HFFc6 (cell line): ENCODE measurements around the gene SP140L. TPM values are rescaled to one million over a fixed set of nuclear protein-coding genes. Genes with fewer than 3 reads are reported as not detected.
"Not testable (repeated sequence)": the region's sequence is repeated elsewhere in the genome, so short reads cannot be mapped to it uniquely, and the experiment has no call there.

ENCODE experiments used
- DNase-seq: peaks from one replicate; pipeline ENCODE4 v3.0.0-alpha.2; 2018
- H3K27ac Mint-ChIP-seq: 2 replicates; pipeline ENCODE4 v1.8.0; 2020; ENCODE audit warnings: mild to moderate bottlenecking, mixed read lengths
- H3K27me3 Mint-ChIP-seq: 2 replicates; pipeline ENCODE4 v1.8.0; 2021; ENCODE audit warnings: mild to moderate bottlenecking, moderate library complexity, mixed read lengths; ENCODE audit not compliant: insufficient read depth
- H3K36me3 Mint-ChIP-seq: 2 replicates; pipeline ENCODE4 v1.8.0; 2021; ENCODE audit warnings: low read depth, mixed read lengths
- H3K4me1 Mint-ChIP-seq: 2 replicates; pipeline ENCODE4 v1.8.0; 2020; ENCODE audit warnings: low read depth, mixed read lengths
- H3K4me3 Mint-ChIP-seq: 2 replicates; pipeline ENCODE4 v1.8.0; 2020; ENCODE audit warnings: mild to moderate bottlenecking, moderate library complexity, mixed read lengths
- H3K9me3 Mint-ChIP-seq: 2 replicates; pipeline ENCODE4 v1.8.0; 2020; ENCODE audit warnings: mild to moderate bottlenecking, mixed read lengths
- total RNA-seq, 6 experiments: library from RNA; stranded (reverse); fragmentation: NEBNext Ultra II Directional; extraction: Animal tissue kit (Norgen Biotek cat#: 25700); gene quantifications; 2 replicates in 1 of 6; 3 replicates in 5 of 6; pipeline ENCODE4 v1.2.3, GENCODE V29; 2021
- TF ChIP-seq, protein P1 (sequence below): fragments of 200-600 bp; sonication (generic); IDR thresholded peaks from 2 replicates; pipeline ENCODE4 v1.5.0; 2021; ENCODE audit warnings: antibody characterized with exemption, mild to moderate bottlenecking

Gene SP140L
- total RNA-seq, 6 experiments from 2014 or later: 18.4 to 23.9 (median 19.6) TPM

GRCh38 chr2:230400041-230400440 lies 73.0 kb downstream of the SP140L start:
- TF ChIP-seq, protein P1, sequence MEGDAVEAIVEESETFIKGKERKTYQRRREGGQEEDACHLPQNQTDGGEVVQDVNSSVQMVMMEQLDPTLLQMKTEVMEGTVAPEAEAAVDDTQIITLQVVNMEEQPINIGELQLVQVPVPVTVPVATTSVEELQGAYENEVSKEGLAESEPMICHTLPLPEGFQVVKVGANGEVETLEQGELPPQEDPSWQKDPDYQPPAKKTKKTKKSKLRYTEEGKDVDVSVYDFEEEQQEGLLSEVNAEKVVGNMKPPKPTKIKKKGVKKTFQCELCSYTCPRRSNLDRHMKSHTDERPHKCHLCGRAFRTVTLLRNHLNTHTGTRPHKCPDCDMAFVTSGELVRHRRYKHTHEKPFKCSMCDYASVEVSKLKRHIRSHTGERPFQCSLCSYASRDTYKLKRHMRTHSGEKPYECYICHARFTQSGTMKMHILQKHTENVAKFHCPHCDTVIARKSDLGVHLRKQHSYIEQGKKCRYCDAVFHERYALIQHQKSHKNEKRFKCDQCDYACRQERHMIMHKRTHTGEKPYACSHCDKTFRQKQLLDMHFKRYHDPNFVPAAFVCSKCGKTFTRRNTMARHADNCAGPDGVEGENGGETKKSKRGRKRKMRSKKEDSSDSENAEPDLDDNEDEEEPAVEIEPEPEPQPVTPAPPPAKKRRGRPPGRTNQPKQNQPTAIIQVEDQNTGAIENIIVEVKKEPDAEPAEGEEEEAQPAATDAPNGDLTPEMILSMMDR: no peak
- no peaks in the 10 kb centered on the region for H3K9me3 Mint-ChIP-seq
- no peaks in the 10 kb centered on the region for H3K4me1 Mint-ChIP-seq
- no peak overlapping the region for H3K27ac Mint-ChIP-seq
- no peak for DNase-seq
- no peaks in the 10 kb centered on the region for H3K27me3 Mint-ChIP-seq
- no peak overlapping the region for H3K4me3 Mint-ChIP-seq
- H3K36me3 Mint-ChIP-seq: peaks cover 55% of the 10 kb centered on the region

- TF ChIP-seq, protein P1: no peak
- peaks cover 55% of the 10 kb centered on the region for H3K36me3 Mint-ChIP-seq
- H3K9me3 Mint-ChIP-seq: no peaks in the 10 kb centered on the region
Measured at GRCh38 chr2:230400454-230400853, 73.5 kb downstream of the SP140L start.

DNA sequence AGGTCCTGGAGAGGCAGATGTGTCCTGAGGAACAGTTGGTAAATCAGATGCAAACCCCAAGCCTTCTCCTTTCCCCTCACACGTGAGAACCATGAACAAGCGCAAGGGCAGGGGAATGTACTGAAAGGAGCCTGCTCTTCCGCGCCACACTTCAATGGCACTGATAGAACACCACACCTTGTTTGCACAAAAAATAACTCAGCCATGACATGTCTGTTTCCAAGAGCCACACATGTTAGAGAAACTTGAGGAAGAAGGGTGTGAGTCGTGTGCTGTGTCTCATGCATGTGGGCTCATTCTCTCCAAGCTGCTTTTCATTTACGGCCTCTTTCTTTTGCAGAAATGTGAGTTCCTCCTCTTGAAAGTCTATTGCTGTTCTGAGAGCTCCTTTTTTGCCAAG lies 74.0 kb downstream of the SP140L start:
- not testable (repeated sequence) for H3K4me3 Mint-ChIP-seq, DNase-seq, H3K9me3 Mint-ChIP-seq, H3K27me3 Mint-ChIP-seq, H3K27ac Mint-ChIP-seq, H3K4me1 Mint-ChIP-seq
- peaks cover 51% of the 10 kb centered on the region for H3K36me3 Mint-ChIP-seq

More at GRCh38 chr2:230400454-230400853, 73.5 kb downstream of the SP140L start:
- Mint-ChIP-seq H3K4me1 (no peaks in the 10 kb centered on the region), H3K27ac (no peak overlapping the region; the same call in 1 of the 2 replicates), H3K4me3 (no peak overlapping the region), H3K27me3 (no peaks in the 10 kb centered on the region)
- DNase-seq: no peak

- no peaks in the 10 kb centered on the region; the same call in 1 of the 2 replicates for H3K27me3 Mint-ChIP-seq
- no peaks in the 10 kb centered on the region for H3K9me3 Mint-ChIP-seq
- TF ChIP-seq, protein P1: no peak
- no peak for DNase-seq
- H3K27ac Mint-ChIP-seq: no peak overlapping the region
- H3K4me1 Mint-ChIP-seq: peaks cover 15% of the 10 kb centered on the region
- peaks cover 52% of the 10 kb centered on the region for H3K36me3 Mint-ChIP-seq
- H3K4me3 Mint-ChIP-seq: no peak overlapping the region
Measured at GRCh38 chr2:230403746-230404145, 76.8 kb downstream of the SP140L start.

GRCh38 chr2:230405824-230406223 lies 78.8 kb downstream of the SP140L start:
- Mint-ChIP-seq H3K27me3 (no peaks in the 10 kb centered on the region; the same call in 1 of the 2 replicates), H3K36me3 (peaks cover 43% of the 10 kb centered on the region), H3K9me3 (no peaks in the 10 kb centered on the region), H3K4me3 (no peak overlapping the region), H3K27ac (no peak overlapping the region), H3K4me1 (peaks cover 26% of the 10 kb centered on the region)
- DNase-seq: no peak
- TF ChIP-seq, protein P1: no peak

DNA sequence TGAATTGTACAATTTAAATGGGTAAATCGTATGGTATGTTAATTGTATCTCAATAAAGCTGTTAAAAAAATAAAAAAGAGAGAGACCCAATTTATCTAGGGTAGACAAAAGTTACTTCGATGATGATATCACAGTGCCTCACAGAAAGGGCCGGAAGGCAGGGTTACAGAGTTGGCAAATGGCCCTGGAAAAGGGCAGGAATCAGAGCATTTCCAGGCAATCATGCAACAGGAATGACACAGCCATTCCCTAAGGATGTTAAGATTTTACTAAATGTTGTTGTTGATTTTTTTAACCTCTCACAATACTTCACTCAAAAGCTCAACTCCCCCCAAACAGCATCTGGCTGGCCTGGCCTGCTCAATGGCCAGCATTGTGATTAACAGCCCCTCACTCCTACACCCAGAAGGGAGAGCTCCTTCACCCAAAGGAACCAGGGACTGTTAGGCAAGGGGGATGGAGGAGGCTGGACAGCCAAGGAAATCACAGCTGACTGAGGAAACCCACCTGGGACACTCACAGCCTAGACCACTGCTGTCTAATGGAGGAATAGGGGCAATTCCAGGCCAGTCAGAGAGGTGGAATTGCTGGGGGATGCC lies 81.3 kb downstream of the SP140L start:
- Mint-ChIP-seq H3K27me3 (no peaks in the 10 kb centered on the region; the same call in none of the 2 replicates), H3K4me1 (peaks cover 39% of the 10 kb centered on the region), H3K27ac (peak overlapping the region; percentile 90), H3K4me3 (no peak overlapping the region), H3K36me3 (peaks cover 36% of the 10 kb centered on the region), H3K9me3 (no peaks in the 10 kb centered on the region)
- DNase-seq: peak; percentile 88
- TF ChIP-seq, protein P1: no peak

DNA sequence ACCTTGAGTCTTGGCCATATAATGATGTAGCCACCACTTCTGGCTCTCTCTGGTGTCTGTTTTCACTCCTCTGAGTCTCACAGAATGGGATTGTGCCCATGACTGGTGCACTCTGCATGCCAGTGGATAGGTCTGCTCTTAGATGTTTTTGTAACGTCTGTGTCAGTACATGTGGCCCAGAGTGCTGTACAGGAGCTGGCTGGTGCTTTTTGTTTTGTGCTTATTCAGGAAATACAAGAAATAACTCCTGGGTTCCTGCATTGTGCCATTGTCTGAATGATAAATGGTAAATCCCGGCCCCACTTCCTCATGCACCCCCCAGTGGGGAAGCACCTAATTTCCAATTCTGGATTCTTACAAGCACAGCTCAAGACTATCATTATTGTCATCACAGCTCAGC lies 82.3 kb downstream of the SP140L start:
- not testable (repeated sequence) for H3K4me3 Mint-ChIP-seq, H3K9me3 Mint-ChIP-seq, DNase-seq, H3K27me3 Mint-ChIP-seq
- Mint-ChIP-seq H3K36me3 (peaks cover 26% of the 10 kb centered on the region; the same call in 1 of the 2 replicates), H3K27ac (0 out of 2 replicates have a peak overlapping the region, but pooled peaks have one; percentile 90), H3K4me1 (peaks cover 45% of the 10 kb centered on the region)
